Gastroesophageal sphincter (tissue), 4 donors: Measurements from ENCODE around the gene SPATS2L. TPM values are rescaled to one million over a fixed set of nuclear protein-coding genes. Genes with fewer than 3 reads are reported as not detected.

Experiments
- ATAC-seq: fragments of 150-250 bp; one replicate; pipeline ENCODE4 v1.9.1; 2016; ENCODE audit warnings: mild to moderate bottlenecking, moderate library complexity
- H3K27ac ChIP-seq, 4 donors: fragments of 200-600 bp; sonication (generic) in 3 of 4; 1 replicate in 3 of 4; 2 replicates in 1 of 4; pipeline ENCODE4 v1.5.1; 2016 to 2019
- H3K27me3 ChIP-seq: fragments of 200-600 bp; sonication (generic); one replicate; pipeline ENCODE4 v1.5.1; 2019
- H3K36me3 ChIP-seq, 2 donors: fragments of 200-600 bp; sonication (generic); one replicate each; pipeline ENCODE4 v1.5.1; 2019; ENCODE audit warnings: control low read depth in 1 of 2
- H3K4me1 ChIP-seq, 3 donors: fragments of 200-600 bp; sonication (generic); 1 replicate in 2 of 3; 2 replicates in 1 of 3; pipeline ENCODE4 v1.5.1; 2016 to 2019; ENCODE audit warnings: control low read depth in 2 of 3
- H3K4me3 ChIP-seq, 2 donors: fragments of 200-600 bp; sonication (generic); one replicate each; pipeline ENCODE4 v1.5.1; 2019; ENCODE audit warnings: mild to moderate bottlenecking in 1 of 2, moderate library complexity in 1 of 2
- H3K9me3 ChIP-seq, 3 donors: fragments of 200-600 bp; sonication (generic); one replicate each; pipeline ENCODE4 v1.5.1; 2017 to 2019; ENCODE audit warnings: control low read depth in 2 of 3
- EP300 ChIP-seq: sonication (generic); formaldehyde crosslinking; IDR thresholded peaks from one replicate; pipeline ENCODE4 v1.6.1; 2017; ENCODE audit warnings: antibody characterized with exemption, mild to moderate bottlenecking
- POLR2A ChIP-seq, 2 donors: fragments of 450-650 bp; IDR thresholded peaks; one replicate each; pipeline ENCODE4 v1.6.1; 2017; ENCODE audit warnings: antibody characterized with exemption in 2 of 2, mild to moderate bottlenecking in 2 of 2, moderate library complexity in 1 of 2
- POLR2AphosphoS5 ChIP-seq: sonication (generic); formaldehyde crosslinking; IDR thresholded peaks from one replicate; pipeline ENCODE4 v1.6.1; 2017; ENCODE audit warnings: antibody characterized with exemption
- WGBS, 2 donors: methylation state at CpG; one replicate each; pipeline ENCODE4 v1.1.5; 2018; ENCODE audit warnings: low coverage in 1 of 2; 5-methylcytosine and 5-hydroxymethylcytosine counted together
- total RNA-seq, 4 donors: library from RNA; depleted of rRNA; stranded (reverse); fragments of >200 nt; gene quantifications; one replicate each; pipeline ENCODE4 v1.1.0, GENCODE V29; 2016
- TF ChIP-seq, protein P1 (sequence below), 4 experiments: fragments of 200-600 bp in 2 of 4; fragments of 450-650 bp in 2 of 4; sonication (generic) in 1 of 4; IDR thresholded peaks; one replicate each; pipeline ENCODE4 v1.5.1; 2017 to 2019; ENCODE audit warnings: antibody characterized with exemption in 4 of 4, mild to moderate bottlenecking in 2 of 4, moderate library complexity in 2 of 4

Gene SPATS2L
- total RNA-seq, 4 donors from 2014 or later: 50.6 to 120 (median 91.5) TPM

DNA sequence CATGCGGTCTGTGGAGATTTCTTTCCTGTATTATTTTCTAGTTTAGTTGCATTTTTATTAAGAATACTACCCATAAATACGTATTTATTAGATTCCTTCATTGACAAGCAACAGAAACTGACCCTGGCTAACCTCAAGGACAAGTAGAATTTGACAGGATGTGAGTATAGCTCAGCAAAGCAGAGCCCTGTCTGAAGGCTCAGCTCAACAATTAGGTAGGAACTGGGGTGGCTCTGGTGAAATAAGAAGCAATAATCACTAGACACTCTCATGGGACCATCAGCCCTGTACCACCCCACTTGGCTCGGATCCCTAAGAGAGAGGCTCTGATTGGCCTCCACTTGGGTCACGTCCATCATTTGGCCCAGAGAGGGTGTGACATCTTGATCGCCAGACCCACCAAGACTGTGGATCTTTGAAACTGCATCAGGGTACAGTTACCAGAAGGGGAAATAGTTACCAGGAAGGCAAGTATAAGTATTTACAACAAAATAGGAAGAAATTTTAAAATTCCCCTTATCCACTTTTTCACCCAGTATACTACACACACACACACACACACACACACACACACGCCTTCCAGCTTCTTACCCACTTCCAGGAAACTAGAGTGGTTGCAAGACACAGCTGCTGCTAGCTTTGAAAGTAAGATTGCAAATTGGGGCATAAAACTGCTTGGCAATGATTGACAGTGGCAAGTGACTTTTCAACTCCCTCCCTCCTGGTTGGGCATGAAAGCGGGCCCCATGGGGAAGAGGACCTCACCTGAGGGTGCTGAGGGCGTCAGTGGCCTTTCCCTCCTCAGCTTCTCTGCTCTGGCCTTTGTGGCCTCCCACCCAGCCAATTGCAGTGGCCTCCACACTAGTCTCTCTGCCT lies 161.6 kb downstream of the SPATS2L start:
- H3K27ac ChIP-seq: peak overlapping the region in 3 of 4 donors; percentile 63 to 68 (median 68)
- WGBS, 2 donors: 72 to 96% methylated on average over 3 to 5 of the region's 8 CpGs
- no peaks in the 10 kb centered on the region for H3K27me3 ChIP-seq
- H3K4me3 ChIP-seq: no peak overlapping the region
- no peak for TF ChIP-seq POLR2A (IDR thresholded peaks at IDR 0.05)
- TF ChIP-seq, protein P1, sequence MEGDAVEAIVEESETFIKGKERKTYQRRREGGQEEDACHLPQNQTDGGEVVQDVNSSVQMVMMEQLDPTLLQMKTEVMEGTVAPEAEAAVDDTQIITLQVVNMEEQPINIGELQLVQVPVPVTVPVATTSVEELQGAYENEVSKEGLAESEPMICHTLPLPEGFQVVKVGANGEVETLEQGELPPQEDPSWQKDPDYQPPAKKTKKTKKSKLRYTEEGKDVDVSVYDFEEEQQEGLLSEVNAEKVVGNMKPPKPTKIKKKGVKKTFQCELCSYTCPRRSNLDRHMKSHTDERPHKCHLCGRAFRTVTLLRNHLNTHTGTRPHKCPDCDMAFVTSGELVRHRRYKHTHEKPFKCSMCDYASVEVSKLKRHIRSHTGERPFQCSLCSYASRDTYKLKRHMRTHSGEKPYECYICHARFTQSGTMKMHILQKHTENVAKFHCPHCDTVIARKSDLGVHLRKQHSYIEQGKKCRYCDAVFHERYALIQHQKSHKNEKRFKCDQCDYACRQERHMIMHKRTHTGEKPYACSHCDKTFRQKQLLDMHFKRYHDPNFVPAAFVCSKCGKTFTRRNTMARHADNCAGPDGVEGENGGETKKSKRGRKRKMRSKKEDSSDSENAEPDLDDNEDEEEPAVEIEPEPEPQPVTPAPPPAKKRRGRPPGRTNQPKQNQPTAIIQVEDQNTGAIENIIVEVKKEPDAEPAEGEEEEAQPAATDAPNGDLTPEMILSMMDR (IDR thresholded peaks at IDR 0.05): no peak
- TF ChIP-seq EP300: no peak
- no peak for TF ChIP-seq POLR2AphosphoS5
- ATAC-seq: no peak
- peaks cover 0 to 37% (median 0%) of the 10 kb centered on the region in 3 donors for H3K4me1 ChIP-seq
- no peaks in the 10 kb centered on the region for H3K9me3 ChIP-seq
- peaks cover 0 to 61% of the 10 kb centered on the region in 2 donors for H3K36me3 ChIP-seq

DNA sequence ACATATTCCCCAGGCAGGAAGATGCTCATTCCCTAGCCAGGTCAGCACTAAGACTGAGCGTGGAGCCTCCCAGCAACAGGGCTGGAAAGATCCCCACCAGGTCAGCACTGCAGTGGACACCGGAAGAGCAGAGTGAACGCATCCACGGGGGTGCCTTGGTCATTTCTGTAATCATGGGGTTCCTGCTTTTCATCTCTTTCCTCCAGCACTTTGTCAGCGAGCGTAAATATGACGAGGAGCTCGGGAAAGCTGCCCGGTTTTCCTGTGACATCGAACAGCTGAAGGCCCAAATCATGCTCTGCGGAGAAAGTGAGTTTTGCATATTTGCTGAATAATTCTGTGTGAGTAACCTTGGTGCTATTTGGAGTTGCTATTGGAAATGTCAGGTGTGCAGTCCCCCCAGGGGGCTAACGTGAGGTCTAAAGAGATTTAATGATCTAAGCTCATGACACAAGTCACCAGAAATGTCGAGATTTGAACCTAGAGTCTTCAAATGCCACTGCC lies 163.3 kb downstream of the SPATS2L start:
- no peak overlapping the region for H3K4me3 ChIP-seq
- peaks cover 0 to 37% (median 0%) of the 10 kb centered on the region in 3 donors for H3K4me1 ChIP-seq
- TF ChIP-seq POLR2AphosphoS5: peak; percentile 37
- TF ChIP-seq, protein P1 (IDR thresholded peaks at IDR 0.05): no peak
- no peak for TF ChIP-seq POLR2A (IDR thresholded peaks at IDR 0.05)
- no peak for ATAC-seq
- 40 to 65% methylated on average over 2 to 10 of the region's 13 CpGs for WGBS, 2 donors
- H3K27me3 ChIP-seq: no peaks in the 10 kb centered on the region
- no peaks in the 10 kb centered on the region for H3K9me3 ChIP-seq
- H3K27ac ChIP-seq: peak overlapping the region in 3 of 4 donors; percentile 46 to 68 (median 52)
- peaks cover 0 to 75% of the 10 kb centered on the region in 2 donors for H3K36me3 ChIP-seq

DNA sequence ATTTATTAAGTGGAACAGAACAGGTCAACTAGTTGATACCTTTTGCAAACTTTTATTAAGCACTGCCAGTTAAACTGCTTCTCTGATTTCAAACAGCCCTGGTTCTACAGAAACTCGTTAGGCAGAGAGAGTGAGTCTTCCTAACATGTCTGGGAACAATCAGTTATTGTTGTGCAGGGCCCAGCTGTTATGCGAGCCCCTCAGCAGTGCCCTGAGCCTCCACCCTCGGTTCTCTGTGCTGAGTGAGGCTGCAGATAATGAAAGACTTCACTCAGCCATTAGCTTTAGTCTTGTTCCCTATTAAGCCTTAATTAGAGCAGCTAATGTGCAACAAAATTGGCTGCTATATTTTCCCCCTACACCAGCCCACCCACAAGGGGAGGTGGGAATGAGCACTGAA lies 163.7 kb downstream of the SPATS2L start:
- TF ChIP-seq POLR2AphosphoS5: no peak
- no peak for TF ChIP-seq EP300
- TF ChIP-seq POLR2A (IDR thresholded peaks at IDR 0.05): no peak
- TF ChIP-seq, protein P1 (IDR thresholded peaks at IDR 0.05): no peak
- ATAC-seq: no peak
- Histone ChIP-seq H3K4me3 (no peak overlapping the region), H3K27ac (peak overlapping the region in 3 of 4 donors; percentile 46 to 68 (median 52)), H3K36me3 (peaks cover 0 to 80% of the 10 kb centered on the region in 2 donors), H3K4me1 (peaks cover 0 to 37% (median 0%) of the 10 kb centered on the region in 3 donors), H3K9me3 (no peaks in the 10 kb centered on the region), H3K27me3 (no peaks in the 10 kb centered on the region)
- 71% methylated on average over 3 of the region's 3 CpGs; no CpG with 5 or more reads in 1 of the 2 donors for WGBS, 2 donors

DNA sequence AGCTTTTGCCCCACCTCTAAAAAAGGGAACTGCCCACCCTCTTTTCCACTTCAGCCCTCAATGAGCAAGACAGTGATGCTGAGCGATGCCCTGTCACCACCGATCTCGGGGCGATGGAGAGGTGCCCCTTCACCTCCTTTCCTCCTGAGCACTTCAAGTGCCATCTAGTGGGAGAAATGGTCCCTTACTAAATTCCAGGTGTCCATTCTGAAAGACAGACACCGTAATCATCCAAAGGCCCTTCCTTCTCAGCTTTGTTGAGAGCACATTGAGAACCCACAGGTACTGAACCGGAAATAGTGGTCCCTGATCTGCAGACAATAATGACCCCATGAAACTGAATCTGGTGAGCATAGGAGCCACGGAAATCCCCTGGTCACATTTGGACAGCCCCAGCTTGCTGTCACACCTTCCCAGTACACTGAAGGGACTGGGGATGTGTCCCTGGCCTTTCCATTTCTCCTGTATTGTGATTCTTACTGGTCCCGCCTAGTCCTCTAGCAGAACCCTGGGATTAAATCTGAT lies 164.9 kb downstream of the SPATS2L start:
- Histone ChIP-seq H3K4me1 (peaks cover 0 to 37% (median 0%) of the 10 kb centered on the region in 3 donors), H3K36me3 (peaks cover 0 to 90% of the 10 kb centered on the region in 2 donors), H3K4me3 (no peak overlapping the region), H3K9me3 (no peaks in the 10 kb centered on the region), H3K27ac (peak overlapping the region in 1 of 4 donors; percentile 16), H3K27me3 (no peaks in the 10 kb centered on the region)
- 46% methylated on average over 5 of the region's 8 CpGs; no CpG with 5 or more reads in 1 of the 2 donors for WGBS, 2 donors
- no peak for ATAC-seq
- TF ChIP-seq, protein P1 (IDR thresholded peaks at IDR 0.05): peak in 3 of 4 experiments; percentile 35 to 55 (median 36)
- no peak for TF ChIP-seq POLR2AphosphoS5
